HEK293 (cell line): ENCODE measurements around the gene TNFRSF8.

Experiments used
- CTCF ChIA-PET: fragments of 350-600 bp; formaldehyde crosslinking; extraction: SDS; loops from one replicate; lab custom pipeline; 2021; ENCODE audit warnings: antibody characterized with exemption; lab: Yijun Ruan, JAX
- POLR2A ChIA-PET: fragments of 300-600 bp; formaldehyde crosslinking; extraction: SDS; loops from one replicate; lab custom pipeline; 2020; ENCODE audit warnings: antibody characterized with exemption, inconsistent platforms; lab: Yijun Ruan, JAX
- H3K27ac ChIP-seq: fragments of 200-500 bp; sonication (Bioruptor generic); 2 replicates; pipeline ENCODE4 v1.5.1; 2014; ENCODE audit warnings: low read depth, low read length, control low read depth, inconsistent platforms; ENCODE audit errors: extremely low read depth
- H3K36me3 ChIP-seq, 2 experiments: fragments of 200-500 bp in 1 of 2; sonication (Bioruptor generic) in 1 of 2; 1 replicate in 1 of 2; 2 replicates in 1 of 2; pipeline ENCODE4 v1.5.1; 2014 to 2017; ENCODE audit warnings: inconsistent platforms in 2 of 2, low read length in 2 of 2; ENCODE audit not compliant: control insufficient read depth in 2 of 2, insufficient read depth in 1 of 2
- H3K4me1 ChIP-seq: fragments of 200-500 bp; sonication (Bioruptor generic); 2 replicates; pipeline ENCODE4 v1.5.1; 2014; ENCODE audit warnings: mild to moderate bottlenecking, low read length, inconsistent platforms; ENCODE audit not compliant: control insufficient read depth, insufficient read depth
- H3K4me3 ChIP-seq: 2 replicates; pipeline ENCODE4 v1.5.1; 2011; ENCODE audit warnings: low read depth, mild to moderate bottlenecking, control low read depth, low read length, moderate library complexity
- H3K9me3 ChIP-seq: fragments of 200-500 bp; sonication (Bioruptor generic); 2 replicates; pipeline ENCODE4 v1.5.1; 2014; ENCODE audit warnings: low read depth, low read length, inconsistent platforms; ENCODE audit not compliant: control insufficient read depth, insufficient read depth
- BCL11B ChIP-seq: fragments of 450-650 bp; formaldehyde crosslinking; IDR thresholded peaks from 2 replicates; pipeline ENCODE4 v1.5.1; 2016; ENCODE audit warnings: low read depth, missing biosample characterization, missing genetic modification characterization
- EGR2 ChIP-seq: fragments of 450-650 bp; formaldehyde crosslinking; IDR thresholded peaks from 2 replicates; pipeline ENCODE4 v1.5.1; 2016; ENCODE audit warnings: low read depth, missing biosample characterization, missing genetic modification characterization
- HOXA7 ChIP-seq: sonication (generic); formaldehyde crosslinking; IDR thresholded peaks from 2 replicates; pipeline ENCODE4 v1.8.1; 2022; ENCODE audit warnings: missing genetic modification reagents, borderline replicate concordance
- HOXD13 ChIP-seq: sonication (generic); formaldehyde crosslinking; IDR thresholded peaks from 2 replicates; pipeline ENCODE4 v1.8.0; 2022; ENCODE audit warnings: missing genetic modification reagents, borderline replicate concordance
- ZBTB1 ChIP-seq: fragments of 450-650 bp; formaldehyde crosslinking; IDR thresholded peaks from 2 replicates; pipeline ENCODE4 v1.5.1; 2016; ENCODE audit warnings: missing biosample characterization, missing genetic modification characterization
- ZFP69B ChIP-seq: fragments of 450-650 bp; formaldehyde crosslinking; IDR thresholded peaks from 2 replicates; pipeline ENCODE4 v1.5.1; 2016; ENCODE audit warnings: missing biosample characterization, missing genetic modification characterization
- ZNF140 ChIP-seq: fragments of 450-650 bp; formaldehyde crosslinking; IDR thresholded peaks from 2 replicates; pipeline ENCODE4 v1.5.1; 2016; ENCODE audit warnings: missing biosample characterization, missing genetic modification characterization
- ZNF2 ChIP-seq: fragments of 450-650 bp; formaldehyde crosslinking; IDR thresholded peaks from 2 replicates; pipeline ENCODE4 v1.5.1; 2016; ENCODE audit warnings: missing biosample characterization, missing genetic modification characterization
- ZNF350 ChIP-seq: fragments of 450-650 bp; formaldehyde crosslinking; IDR thresholded peaks from 2 replicates; pipeline ENCODE4 v1.5.0; 2017; ENCODE audit warnings: missing biosample characterization, mild to moderate bottlenecking, missing genetic modification characterization
- ZNF792 ChIP-seq: fragments of 450-650 bp; formaldehyde crosslinking; IDR thresholded peaks from 2 replicates; pipeline ENCODE4 v1.5.1; 2016; ENCODE audit warnings: missing biosample characterization, missing genetic modification characterization
- TF ChIP-seq, protein P1 (sequence below): fragments of 450-650 bp; formaldehyde crosslinking; IDR thresholded peaks from 2 replicates; pipeline ENCODE4 v1.5.1; 2016; ENCODE audit warnings: missing biosample characterization, missing genetic modification characterization
- TF ChIP-seq, protein P2 (sequence below): fragments of 450-650 bp; formaldehyde crosslinking; IDR thresholded peaks from 2 replicates; pipeline ENCODE4 v1.5.1; 2016; ENCODE audit warnings: missing biosample characterization, missing genetic modification characterization
- TF ChIP-seq, protein P3 (sequence below): fragments of 450-650 bp; formaldehyde crosslinking; IDR thresholded peaks from 2 replicates; pipeline ENCODE4 v1.5.0; 2017; ENCODE audit warnings: missing biosample characterization, missing genetic modification characterization, borderline replicate concordance
- TF ChIP-seq, protein P4 (sequence below): fragments of 450-650 bp; formaldehyde crosslinking; IDR thresholded peaks from 2 replicates; pipeline ENCODE4 v1.5.1; 2017; ENCODE audit warnings: missing biosample characterization, mild to moderate bottlenecking, missing genetic modification characterization, moderate library complexity
- TF ChIP-seq, protein P5 (sequence below): fragments of 450-650 bp; formaldehyde crosslinking; IDR thresholded peaks from 2 replicates; pipeline ENCODE4 v1.5.1; 2016; ENCODE audit warnings: missing biosample characterization, missing genetic modification characterization

Gene TNFRSF8

DNA sequence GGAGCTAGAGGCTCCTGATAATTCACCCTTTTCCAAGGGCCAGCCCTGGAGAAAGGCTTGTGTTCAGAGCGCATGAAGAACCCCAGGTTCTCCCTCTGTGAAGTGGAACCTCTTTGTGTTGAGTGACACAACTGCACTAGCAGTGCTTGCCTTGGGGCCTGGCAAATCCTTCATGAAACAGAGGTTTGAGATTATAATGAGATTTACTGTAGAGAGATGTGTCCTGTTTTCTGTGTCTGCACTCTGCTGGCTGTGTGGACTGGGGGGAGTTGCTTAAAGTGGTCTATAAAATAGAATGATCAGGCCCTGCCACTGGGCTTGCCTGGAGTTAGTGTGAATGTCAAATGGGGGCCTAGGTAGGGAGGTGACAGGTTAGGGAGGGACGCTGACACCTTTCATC is 92.2 kb downstream of the TNFRSF8 start:
- Histone ChIP-seq H3K4me1 (no peaks in the 10 kb centered on the region), H3K4me3 (no peak overlapping the region), H3K9me3 (no peaks in the 10 kb centered on the region), H3K36me3 (no peaks in the 10 kb centered on the region), H3K27ac (no peak overlapping the region)
- CTCF ChIA-PET: interaction anchor here (3.4 kb wide), 1 partner anchor 31 kb away, joined by 14 read pairs; no protein-coding TSS in a partner anchor
- POLR2A ChIA-PET: no interaction called here
- TF ChIP-seq, protein P1, sequence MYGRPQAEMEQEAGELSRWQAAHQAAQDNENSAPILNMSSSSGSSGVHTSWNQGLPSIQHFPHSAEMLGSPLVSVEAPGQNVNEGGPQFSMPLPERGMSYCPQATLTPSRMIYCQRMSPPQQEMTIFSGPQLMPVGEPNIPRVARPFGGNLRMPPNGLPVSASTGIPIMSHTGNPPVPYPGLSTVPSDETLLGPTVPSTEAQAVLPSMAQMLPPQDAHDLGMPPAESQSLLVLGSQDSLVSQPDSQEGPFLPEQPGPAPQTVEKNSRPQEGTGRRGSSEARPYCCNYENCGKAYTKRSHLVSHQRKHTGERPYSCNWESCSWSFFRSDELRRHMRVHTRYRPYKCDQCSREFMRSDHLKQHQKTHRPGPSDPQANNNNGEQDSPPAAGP (tag by site-specific recombination): no peak
- TF ChIP-seq, protein P2, sequence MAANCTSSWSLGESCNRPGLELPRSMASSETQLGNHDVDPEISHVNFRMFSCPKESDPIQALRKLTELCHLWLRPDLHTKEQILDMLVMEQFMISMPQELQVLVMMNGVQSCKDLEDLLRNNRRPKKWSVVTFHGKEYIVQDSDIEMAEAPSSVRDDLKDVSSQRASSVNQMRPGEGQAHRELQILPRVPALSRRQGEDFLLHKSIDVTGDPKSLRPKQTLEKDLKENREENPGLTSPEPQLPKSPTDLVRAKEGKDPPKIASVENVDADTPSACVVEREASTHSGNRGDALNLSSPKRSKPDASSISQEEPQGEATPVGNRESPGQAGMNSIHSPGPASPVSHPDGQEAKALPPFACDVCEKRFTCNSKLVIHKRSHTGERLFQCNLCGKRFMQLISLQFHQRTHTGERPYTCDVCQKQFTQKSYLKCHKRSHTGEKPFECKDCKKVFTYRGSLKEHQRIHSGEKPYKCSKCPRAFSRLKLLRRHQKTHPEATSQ (tag by site-specific recombination): no peak
- TF ChIP-seq HOXD13 (CRISPR knock-in tag): no peak

DNA sequence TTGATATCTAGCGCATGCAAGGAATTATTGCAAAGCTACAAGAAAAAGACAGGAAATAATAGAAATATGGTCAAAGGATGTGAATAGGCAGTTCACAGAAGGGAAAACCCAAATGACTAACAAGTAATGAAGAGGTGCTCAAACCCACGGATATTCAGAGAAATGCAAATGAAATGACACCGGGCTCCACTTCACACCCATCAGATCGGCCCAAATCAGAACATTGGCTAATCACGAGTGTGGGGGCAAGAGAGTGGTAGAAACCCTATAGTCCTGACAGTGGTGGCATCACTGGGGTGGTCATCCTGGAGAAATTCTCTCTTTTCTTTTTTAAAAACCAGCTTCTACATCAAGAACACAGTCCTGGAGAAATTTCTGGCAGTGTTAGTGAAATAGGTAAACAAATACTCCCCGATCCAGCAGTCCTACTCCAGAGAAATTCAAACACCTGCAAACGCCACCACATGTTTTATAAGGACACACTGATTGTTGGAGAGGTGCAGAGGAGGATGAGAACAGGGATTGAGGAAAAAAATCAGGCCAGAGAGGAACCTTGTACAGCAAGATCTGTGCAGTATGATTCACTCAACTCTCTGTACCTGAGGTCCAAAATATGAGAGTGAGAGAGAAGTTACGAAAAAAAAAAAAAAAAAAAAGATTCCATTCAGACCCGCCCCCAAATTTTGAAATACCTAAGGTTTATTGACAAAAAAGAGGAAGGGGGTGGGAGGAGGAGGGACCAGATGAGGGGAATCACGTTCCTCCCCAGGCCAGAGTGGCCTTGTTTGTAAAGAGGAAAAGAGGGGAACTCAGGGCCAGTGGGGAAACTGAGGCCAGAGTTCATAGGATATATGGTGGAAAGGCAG is 94.5 kb downstream of the TNFRSF8 start:
- TF ChIP-seq, protein P3, sequence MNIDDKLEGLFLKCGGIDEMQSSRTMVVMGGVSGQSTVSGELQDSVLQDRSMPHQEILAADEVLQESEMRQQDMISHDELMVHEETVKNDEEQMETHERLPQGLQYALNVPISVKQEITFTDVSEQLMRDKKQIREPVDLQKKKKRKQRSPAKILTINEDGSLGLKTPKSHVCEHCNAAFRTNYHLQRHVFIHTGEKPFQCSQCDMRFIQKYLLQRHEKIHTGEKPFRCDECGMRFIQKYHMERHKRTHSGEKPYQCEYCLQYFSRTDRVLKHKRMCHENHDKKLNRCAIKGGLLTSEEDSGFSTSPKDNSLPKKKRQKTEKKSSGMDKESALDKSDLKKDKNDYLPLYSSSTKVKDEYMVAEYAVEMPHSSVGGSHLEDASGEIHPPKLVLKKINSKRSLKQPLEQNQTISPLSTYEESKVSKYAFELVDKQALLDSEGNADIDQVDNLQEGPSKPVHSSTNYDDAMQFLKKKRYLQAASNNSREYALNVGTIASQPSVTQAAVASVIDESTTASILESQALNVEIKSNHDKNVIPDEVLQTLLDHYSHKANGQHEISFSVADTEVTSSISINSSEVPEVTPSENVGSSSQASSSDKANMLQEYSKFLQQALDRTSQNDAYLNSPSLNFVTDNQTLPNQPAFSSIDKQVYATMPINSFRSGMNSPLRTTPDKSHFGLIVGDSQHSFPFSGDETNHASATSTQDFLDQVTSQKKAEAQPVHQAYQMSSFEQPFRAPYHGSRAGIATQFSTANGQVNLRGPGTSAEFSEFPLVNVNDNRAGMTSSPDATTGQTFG: no peak
- TF ChIP-seq BCL11B (no peak), EGR2 (no peak), ZNF792 (tag by site-specific recombination) (no peak), ZNF140 (tag by site-specific recombination) (no peak), ZFP69B (tag by site-specific recombination) (no peak), ZNF350 (tag by site-specific recombination) (no peak), ZNF2 (tag by site-specific recombination) (no peak), ZBTB1 (tag by site-specific recombination) (no peak), HOXA7 (CRISPR knock-in tag) (no peak)
- TF ChIP-seq, protein P4, sequence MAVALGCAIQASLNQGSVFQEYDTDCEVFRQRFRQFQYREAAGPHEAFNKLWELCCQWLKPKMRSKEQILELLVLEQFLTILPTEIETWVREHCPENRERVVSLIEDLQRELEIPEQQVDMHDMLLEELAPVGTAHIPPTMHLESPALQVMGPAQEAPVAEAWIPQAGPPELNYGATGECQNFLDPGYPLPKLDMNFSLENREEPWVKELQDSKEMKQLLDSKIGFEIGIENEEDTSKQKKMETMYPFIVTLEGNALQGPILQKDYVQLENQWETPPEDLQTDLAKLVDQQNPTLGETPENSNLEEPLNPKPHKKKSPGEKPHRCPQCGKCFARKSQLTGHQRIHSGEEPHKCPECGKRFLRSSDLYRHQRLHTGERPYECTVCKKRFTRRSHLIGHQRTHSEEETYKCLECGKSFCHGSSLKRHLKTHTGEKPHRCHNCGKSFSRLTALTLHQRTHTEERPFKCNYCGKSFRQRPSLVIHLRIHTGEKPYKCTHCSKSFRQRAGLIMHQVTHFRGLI (tag by site-specific recombination): no peak
- TF ChIP-seq, protein P5, sequence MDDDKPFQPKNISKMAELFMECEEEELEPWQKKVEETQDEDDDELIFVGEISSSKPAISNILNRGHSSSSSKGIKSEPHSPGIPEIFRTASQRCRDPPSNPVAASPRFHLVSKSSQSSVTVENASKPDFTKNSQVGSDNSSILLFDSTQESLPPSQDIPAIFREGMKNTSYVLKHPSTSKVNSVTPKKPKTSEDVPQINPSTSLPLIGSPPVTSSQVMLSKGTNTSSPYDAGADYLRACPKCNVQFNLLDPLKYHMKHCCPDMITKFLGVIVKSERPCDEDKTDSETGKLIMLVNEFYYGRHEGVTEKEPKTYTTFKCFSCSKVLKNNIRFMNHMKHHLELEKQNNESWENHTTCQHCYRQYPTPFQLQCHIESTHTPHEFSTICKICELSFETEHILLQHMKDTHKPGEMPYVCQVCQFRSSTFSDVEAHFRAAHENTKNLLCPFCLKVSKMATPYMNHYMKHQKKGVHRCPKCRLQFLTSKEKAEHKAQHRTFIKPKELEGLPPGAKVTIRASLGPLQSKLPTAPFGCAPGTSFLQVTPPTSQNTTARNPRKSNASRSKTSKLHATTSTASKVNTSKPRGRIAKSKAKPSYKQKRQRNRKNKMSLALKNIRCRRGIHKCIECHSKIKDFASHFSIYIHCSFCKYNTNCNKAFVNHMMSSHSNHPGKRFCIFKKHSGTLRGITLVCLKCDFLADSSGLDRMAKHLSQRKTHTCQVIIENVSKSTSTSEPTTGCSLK: no peak
- ChIA-PET POLR2A (no interaction called here), CTCF (interaction anchor here (0.7 to 3.4 kb wide), 3 partner anchors 12 to 52 kb away, joined by 3 to 14 read pairs (median 4); no protein-coding TSS in a partner anchor)
- Histone ChIP-seq H3K9me3 (no peaks in the 10 kb centered on the region), H3K4me3 (no peak overlapping the region), H3K27ac (no peak overlapping the region), H3K36me3 (no peaks in the 10 kb centered on the region), H3K4me1 (no peaks in the 10 kb centered on the region)
